NCI-H1930 (cell line): Measurements from ENCODE around the gene RBM38.

ENCODE experiments used
- DNase-seq, 2 experiments: peaks; one replicate each; lab custom pipeline; 2025; lab: John Stamatoyannopoulos, UW

The RBM38 gene

DNA sequence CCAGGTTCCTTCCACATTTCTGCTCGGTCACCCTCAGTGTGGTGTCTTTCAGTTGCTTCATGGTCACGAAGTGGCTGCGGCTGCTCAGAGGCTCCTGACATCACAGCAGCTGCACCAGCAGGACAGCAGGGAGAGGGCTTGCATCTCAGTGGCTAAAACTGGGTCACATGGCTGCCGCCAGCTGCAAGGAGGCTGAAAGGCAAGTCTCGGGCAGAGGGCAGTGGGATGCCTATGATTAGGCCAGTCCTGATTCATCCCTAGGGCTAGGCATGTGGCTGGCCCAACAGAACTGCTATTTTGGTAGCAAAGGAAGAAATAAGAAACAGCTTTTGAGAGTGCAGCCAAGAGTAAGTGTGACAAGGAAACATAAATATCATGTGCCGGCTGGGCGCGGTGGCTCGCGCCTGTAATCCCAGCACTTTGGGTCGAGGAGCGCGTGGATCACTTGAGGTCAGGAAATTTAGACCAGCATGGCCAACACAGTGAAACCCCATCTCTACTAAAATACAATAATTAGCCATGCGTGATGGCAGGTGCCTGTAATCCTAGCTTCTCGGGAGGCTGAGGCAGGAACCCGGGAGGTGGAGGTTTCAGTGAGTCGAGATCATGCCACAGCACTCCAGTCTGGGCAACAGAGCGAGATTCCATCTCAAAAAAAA is 46.6 kb downstream of the RBM38 start:
- no peak for DNase-seq

DNA sequence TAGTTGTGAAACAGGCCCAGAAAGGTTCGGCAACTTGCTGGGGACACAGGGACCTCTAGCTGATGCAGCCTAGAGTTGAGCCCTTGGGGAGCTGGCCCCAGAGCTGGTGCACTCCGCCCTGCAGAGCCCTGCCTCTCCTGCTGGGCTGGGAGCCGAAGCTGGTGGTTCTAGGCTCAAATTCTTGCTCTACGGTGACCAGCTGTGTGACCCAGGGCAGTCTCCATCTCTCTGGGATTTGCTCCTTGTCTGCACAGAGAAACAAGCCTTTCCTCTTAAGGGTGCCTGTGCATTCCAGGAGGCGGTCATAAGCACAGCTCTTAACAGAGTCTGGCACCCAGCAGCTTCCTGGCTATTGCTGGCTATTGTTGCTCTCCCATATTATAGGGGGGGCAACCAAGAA is 47.4 kb downstream of the RBM38 start:
- DNase-seq = no peak

DNA sequence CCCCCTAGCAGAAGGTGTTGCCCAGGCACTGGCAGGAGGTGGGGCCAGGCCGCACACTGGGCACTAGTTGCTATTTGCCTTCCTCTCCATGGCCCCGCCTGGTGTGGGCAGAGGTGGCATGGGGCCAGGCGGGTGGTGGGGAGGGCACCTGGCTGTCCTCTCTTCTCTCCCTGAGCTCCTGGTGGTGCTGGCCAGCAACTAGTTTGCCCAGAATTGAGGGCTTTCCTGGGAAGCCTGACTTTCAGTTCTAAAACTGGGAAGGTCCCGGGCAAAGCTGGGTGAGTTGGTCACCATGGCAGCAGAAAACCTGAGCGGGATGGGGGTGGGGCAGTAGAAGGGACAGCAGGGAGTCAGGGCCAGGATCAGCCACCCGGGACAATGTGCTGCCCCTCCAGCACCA is 48.2 kb downstream of the RBM38 start:
- DNase-seq = no peak

DNA sequence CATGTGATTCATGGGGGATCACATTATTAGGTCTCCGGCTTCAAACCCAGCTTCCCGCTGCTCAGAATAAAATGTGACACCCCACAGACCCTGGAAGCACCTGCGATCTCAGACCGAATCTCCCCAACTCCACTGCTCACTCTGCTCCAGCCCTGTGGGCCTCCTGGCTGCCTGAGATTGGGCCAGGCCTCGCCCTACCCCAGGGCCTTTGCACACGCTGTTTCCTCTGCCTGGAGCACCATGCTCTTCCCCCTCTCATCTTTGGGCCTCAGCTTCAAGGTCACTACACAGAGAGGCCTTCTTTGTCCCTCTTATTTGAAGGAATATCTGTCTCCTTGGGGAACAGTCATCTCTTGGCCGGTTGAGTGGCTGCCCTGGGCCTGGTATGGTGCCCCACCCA is 48.8 kb downstream of the RBM38 start:
- DNase-seq = no peak

DNA sequence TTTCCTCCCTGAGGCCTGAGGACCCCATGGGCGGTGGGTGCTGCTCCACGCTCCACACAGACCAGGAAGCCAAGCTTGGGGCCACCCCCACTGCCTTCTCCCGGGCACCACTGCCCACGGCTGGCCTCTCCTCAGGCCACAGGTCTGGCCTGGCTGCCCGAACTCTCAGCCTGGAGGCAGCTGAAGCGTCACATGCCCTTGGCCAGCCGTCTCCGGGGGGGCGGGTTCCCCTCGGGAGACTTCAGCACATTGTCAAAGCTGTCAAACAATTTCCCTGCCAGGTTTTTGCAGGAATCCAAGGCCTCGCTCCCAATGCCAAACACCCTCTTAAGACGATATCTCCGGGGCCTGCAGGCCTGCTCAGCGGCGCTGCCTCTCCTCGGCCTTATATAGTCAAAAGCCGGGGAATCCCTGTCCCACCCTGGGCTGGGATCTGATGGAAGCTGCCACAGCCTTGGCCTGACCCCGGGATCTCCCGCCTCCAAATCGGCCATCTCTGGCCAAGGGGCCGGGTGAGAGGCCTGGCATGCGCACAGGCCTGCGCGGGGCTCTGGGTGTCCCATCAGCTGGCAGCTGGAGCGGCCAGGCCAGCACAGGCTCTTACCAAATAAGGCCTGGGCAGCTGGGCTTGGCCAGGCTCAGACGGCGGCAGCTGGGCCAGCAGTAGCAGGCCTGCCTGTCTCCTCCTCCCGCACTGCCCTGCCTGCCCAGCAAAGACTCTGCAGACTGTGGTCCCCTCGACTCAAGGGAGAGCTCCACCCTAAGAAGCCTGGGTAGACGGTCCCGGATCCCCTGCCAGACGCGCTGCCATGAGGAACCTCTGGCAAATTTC is 49.7 kb downstream of the RBM38 start:
- no peak for DNase-seq

DNA sequence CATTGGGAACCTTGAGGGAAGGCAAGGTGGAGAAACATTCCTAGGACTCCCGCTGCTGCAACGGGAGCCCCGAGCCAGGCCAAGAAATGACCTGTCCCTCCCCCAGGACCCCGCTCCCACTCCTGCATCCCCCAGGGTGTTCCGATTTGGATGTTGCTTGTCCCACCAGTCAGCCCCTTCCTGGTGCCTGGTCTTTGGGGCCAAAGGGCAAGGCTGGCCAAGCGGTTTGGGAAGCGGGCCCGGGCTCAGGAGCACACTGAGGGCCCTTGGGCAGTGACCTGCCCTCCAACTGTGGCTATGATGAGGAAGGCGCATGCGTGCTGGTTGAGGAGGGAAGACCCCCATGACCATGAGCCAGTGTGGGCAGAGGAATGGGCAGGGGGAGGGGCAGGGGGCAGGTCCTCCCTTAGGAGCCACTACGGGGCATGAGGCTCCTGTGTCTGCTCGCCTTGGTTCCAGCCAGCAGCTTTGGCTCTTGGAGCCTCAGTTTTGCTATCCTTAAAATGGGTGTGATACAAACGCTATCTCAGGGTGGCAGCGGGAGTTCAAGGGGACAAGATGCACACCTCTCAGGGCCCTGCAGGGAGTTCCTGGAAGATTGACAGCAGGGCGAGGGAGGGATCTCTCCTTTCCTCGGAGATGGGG is 50.4 kb downstream of the RBM38 start:
- no peak for DNase-seq

DNA sequence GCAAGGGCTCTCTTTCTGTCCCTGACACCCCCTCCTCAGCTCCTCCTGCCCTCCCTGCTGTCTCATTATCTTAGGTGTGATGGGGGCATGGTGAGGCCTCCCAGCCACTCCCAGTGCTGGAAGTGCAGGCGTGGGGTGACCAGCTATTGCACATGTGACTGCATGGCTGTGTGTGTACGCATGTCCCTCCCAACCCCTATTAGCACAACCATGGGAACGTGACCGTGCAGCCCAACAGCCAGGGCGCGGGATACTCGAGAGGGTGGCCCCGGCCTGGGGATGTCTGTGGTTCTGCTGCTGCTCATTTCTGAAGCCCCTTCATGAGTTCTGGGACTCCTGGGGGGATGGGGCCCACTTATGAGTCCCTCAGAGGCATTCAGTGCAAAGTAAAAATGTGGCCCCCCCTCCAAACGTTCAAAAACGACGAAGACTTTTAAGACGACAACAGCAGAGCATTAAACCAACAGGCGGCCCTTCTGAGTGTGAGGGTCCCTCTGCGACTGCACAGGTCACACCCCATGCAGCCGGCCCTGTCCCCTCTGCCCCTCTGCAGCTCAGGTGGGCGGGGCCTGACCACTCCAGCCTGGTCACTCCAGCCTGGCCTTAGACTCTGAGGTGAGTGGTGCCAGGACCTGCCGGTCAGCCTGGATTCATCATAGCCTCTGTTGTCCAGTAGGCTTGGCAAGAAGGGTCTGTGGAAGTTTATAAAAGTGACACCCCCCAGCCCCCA is 51.1 kb downstream of the RBM38 start:
- no peak for DNase-seq

DNA sequence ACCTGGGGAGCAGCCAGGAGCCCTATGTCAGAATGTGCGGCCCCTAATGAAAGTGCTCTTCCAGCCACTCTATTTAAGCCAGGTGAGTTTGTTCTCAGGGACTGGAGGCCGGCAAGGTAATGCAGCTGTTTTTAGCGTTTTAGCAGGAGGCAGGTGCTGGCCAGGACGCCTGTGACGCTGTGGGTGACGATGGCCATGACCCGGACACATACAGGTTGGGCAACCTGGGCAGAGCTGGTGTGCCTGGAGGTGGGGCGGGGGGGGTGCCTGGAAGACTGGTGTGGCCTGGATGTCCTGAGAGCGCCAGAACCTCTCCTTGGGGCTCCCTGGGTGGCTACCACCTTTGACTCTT is 51.7 kb downstream of the RBM38 start:
- DNase-seq = no peak

DNA sequence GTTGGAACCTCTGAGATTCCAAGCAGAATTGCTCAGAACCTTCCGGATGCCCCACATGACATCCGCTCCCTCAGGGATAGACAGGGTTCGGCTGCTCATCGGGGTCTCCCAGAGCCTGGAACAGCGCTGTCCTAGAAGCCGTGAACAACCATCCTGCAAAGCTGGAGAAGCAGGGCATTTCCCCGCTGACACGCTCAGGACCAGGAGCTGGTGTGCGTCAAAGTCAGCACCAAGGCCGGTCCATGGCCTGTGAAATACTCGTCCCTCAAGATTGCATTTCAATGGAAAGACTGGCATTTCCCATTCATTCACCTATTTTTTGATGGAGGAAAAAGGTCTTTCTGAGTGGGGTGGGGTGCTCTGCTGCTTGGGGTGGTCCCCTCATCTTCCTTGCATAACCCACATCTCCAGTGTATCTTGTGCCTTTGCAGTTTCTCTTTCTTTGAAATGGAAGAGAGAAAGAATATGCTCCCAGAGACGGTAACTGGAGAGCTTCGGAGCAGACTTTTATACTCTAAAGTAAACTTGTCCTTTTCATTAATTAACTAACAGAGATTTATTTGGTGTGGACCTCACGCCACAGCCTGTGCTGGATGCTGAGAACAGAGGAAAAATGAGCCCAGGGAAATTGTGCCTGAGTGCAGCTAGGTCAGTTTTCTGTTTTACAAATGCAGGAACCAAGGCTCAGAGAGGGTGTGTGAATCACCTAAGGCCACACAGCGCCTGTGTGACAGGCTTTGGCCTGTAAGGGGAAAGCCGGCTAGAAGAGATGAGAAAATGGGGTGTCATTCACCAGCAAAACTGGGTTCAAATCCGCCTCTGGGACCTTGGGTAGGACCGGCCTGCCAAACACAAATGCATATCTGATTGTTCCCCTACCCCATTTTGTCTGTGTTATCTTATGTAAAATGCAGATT is 52.4 kb downstream of the RBM38 start:
- no peak for DNase-seq

DNA sequence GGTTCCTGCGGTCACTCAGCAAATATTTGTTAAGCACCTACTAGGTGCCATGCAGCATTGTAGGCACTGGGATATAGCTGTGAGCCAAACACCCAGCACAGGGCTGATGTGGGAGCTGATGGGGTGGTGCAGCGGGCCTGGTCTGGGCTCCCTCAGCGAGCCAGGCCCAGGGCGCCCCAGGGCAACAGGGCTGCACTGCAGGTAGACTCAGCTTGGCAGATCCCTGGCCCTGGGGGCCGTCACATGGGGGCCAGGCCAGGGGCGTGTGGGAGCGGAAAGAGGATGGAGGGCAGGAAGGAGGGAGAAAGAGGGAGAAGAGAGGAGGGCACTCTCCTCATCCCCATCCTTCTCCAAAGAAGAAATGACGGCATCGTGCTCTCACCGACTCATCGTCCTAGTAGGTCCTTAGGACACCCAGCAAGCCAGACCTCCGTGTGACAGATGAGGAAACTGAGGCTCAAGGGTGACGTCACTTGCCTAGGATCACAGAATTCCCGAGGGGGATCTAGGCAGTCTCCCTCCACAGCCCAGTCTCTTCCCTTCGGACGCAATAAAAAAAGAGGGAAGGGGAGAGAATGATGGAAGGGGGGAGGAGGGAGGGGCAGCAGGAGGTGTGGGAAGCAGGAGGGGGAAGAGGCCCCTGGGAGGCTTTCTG is 53.3 kb downstream of the RBM38 start:
- no peak for DNase-seq

DNA sequence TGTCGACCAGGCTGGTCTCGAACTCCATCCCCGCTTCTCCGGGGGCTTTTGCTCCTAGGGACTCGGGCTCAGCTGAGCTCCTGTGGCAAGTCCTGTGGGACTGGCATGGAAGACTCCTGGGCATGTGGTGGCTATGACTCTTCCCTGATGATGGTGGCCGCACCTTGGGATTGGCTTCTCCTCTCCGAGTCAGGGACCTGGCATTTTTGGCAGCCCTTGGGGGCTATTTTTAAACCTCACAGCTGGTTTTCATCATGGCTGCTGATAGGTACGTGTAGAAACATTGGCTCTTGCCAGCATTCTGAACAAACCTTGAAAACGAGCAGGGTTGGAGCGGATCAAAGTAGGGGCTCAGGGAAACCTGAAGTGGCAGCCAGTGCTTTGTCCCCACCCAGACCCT is 54.1 kb downstream of the RBM38 start:
- no peak for DNase-seq

DNA sequence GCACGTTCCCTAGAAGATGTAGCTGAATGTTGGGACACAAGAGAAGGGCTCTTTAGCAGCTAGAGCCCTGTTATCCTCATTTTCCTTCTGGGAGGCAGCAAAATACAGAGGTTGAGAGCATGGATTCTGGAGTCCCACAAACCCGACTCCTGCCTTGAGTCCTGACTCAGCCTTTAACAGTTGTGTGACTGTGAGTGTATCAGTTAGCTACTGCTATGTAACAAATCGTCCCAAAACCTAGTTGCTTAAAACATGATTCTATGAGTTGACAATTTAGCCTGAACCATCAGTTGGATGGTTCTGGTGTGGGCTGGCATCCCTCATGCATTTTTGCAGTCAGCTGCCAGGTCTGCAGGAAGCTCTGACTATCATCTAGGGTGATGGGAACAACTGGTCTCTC is 54.6 kb downstream of the RBM38 start:
- no peak for DNase-seq

DNA sequence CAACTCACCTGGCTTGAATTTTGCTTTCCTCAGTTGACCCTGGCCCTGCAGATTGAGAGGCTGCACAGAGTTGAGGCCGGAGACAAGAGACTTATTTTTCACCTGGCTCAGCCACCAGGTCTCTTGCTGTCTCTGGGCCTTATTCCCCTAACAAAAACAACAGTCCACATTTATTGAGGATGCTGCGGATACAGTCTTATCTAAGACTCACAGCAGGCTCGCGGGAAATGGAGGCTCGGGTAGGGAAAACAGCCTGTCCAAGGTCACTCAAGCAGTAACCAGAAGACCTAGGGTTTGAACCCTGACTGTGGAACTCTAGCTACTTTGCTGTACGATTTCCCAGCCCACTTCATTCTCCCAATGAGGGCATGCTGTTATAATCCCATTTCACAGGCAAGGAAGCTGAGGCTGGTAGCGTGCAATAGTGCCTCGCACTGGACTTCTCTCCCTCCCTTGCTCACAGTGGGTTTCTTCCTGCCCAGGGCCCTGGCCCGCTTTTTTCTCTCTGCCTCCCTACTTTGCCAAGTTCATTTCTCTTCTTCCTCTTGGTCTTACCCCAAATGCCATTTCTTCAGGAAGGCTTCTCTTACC is 57.7 kb downstream of the RBM38 start:
- DNase-seq = no peak

DNA sequence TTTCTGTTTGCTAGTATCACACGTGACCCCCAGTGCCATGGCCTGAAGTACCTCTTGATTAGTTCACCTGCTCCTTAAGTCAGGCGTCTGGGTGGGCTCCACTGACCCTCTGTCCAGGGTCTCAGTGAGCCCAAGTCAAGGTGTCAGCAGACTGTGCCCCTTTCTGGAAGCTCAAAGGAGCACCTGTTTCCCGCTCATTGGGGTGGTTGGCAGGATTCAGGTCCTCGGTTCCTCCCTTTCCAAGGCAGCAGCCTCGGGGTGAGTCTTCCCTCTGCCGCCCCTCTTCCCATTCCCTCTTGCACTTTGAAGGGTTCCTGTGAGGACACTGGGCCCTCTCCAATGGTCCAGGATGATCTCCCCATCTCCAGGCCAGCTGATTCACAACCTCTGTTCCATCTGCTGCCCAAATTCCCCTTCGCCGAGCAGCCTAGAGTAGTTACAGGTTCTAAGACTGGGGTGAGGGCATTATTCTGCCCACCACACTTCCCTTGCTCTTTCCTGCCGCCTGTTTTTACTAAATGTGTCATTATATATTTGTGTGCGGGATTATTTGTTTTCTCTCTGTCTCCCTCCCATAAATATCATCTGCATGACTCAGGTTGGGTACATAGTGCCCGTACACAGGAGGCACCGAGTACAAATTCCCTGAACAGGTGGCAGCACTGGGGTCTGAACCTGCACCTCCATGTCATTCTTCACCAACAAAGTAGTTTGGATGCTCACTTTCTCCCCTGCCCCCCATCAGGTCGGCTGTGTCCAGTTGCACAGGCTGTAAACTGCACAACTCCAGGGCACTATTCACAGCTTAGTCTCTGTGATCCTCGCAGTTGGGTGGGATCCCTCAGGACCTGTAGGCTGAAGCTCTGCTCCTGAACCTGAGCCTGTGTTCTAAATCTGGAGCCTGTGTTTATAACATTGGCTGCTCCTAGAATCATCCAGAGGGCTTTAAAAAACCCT is 58.5 kb downstream of the RBM38 start:
- no peak for DNase-seq

DNA sequence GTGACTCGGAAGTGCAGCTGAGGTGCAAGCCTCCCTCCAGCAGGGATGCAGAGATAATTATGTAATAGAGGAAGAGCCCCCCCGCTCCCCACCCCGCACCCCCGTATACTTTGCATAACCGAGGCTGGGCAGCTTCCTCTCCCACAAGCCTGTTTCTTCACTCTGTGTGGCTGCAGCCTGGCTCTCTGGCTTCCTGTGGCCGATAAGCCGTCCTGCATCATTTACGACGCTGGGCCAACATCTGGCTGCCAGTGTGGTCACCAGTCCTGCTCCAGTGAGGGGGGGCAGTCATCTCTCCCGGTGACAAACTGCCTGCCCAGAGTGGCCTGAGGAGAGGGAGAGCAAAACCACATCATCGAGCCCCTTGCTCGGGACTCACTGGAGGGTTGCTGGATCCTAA is 59.2 kb downstream of the RBM38 start:
- no peak for DNase-seq

DNA sequence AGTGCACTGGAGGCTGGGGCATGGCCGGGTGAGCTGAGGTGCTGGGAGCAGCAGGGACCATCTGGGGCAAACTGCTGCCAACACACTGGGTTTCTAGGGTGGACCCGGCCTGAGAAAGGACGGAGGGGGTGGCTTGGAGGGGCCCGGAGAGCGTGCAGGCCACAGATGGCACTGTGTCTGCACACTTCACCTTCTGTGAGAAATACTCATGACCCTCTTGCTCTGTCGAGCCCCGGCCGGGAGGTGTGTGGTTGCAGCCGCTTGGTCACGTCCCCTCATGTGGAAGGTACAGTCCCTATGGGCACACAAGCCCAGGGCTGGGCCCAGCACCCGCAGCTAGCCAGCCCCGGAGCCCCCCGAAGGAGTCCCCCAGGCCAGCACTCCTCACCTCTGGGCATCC is 59.7 kb downstream of the RBM38 start:
- DNase-seq = no peak

DNA sequence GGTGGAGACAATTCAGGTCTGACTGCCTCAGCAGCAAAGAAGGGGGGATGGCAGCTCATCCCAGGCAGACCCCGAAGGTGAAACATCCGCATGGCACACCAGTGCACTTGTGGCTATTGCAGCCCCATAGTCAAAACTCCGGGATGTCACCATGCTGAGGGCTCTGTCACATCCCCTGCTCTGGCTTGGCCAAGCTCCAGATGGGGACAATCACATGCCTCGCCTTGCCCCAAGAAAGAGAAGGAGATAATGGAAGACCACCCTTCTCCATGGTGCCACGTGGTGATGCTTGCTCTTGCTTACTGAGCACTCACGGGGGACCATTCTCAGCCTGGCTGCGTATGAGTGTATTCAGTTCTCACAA is 60.2 kb downstream of the RBM38 start:
- no peak for DNase-seq

DNA sequence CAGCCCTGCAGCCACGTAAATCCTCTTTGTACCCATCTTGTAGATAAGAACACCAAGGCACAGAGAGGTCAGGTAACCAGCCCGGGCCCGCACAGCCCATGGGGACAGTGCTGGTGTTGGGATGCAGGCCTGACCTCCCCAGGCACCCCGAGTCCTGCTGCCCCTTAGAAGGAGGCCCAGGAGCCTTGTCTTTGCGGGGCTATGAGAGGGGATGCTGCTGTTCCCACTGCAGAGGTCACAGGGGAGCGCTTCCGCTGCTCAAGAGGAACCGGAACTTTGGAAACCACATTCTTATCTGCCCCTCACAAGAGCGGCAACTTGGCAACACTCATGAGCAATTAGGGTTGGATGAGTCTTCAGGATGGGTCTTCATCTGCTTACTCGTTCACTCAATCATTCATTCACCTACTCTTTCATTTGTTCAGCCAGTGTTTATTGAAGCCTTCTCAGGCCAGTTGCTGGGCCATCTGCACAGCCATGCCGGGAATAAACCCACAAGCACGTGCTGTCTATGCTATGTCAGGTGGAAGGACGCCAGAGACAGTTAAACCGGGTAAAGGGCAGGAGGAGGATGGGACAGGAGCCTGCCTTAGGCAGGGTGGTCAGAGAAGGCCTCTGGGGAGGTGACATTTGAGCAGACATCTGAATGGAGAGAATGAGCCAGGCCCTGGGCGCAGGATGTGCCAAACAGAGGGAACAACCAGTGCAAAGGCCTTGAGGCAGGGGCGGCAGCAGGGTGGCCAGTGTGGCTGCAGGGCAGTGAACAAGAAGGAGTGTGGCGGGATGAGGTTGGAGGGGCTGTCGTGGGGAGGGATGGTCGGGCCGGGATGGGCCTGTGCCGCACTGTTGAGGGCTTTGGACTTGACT is 60.8 kb downstream of the RBM38 start:
- no peak for DNase-seq

DNA sequence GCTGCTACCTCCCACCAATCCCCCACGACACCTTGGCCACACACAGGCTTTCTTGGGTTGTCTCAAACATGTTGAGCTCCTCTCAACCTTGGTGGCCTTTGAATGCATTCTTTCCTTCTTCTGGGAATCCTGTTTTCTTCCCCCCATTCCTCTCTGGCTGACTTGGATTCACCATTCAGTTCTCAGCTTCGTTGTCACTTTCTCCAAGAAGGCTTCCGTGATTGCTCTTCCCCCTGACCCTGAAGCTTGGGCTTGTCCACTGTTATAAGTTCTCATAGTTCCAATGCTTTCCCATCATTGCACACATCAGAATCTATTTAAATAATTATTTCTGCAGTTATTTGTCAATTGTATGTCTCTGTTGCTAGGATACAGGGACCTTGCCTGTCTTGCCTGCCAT is 64.2 kb downstream of the RBM38 start:
- no peak for DNase-seq
